PC-3 (cell line): ENCODE results near the gene SCIMP. TPM values are rescaled to one million over a fixed set of nuclear protein-coding genes. Genes with fewer than 3 reads are reported as not detected.

Experiments used
- ATAC-seq: fragments of 200-7000 bp; cut with Tn5 transposase; 2 replicates; pipeline ENCODE4 v1.9.1; 2020; ENCODE audit warnings: mild to moderate bottlenecking, moderate library complexity
- BruUV-seq: library from RNA; stranded (reverse); fragments of 400-500 nt; replicated peaks from 2 replicates; lab custom pipeline; 2021; lab: Mats Ljungman, UMichigan
- CTCF ChIA-PET: fragments of 300-600 bp; sonication (Branson Sonifier 250); formaldehyde crosslinking; loops from one replicate; lab custom pipeline; 2022; ENCODE audit warnings: antibody characterized with exemption; lab: Charles Lee
- POLR2A ChIA-PET: fragments of 300-600 bp; sonication (Branson Sonifier 250); formaldehyde crosslinking; loops from one replicate; lab custom pipeline; 2022; ENCODE audit warnings: antibody characterized with exemption; ENCODE audit not compliant: unreplicated experiment; lab: Charles Lee
- DNase-seq: peaks from one replicate; pipeline ENCODE4 v3.0.0-alpha.2; 2015
- H2AFZ ChIP-seq: fragments of 300-600 bp; sonication (generic); 2 replicates; pipeline ENCODE4 v1.6.0; 2016; ENCODE audit warnings: antibody characterized with exemption, low read length
- H3F3A ChIP-seq: fragments of 300-600 bp; sonication (generic); one replicate; pipeline ENCODE4 v1.6.0; 2017; ENCODE audit warnings: antibody characterized with exemption, low read length, control low read depth, mild to moderate bottlenecking; ENCODE audit not compliant: unreplicated experiment
- H3K27ac ChIP-seq: fragments of 300-600 bp; sonication (generic); 2 replicates; pipeline ENCODE4 v1.5.1; 2016; ENCODE audit warnings: mild to moderate bottlenecking, low read length
- H3K27me3 ChIP-seq: fragments of 300-600 bp; sonication (generic); 2 replicates; pipeline ENCODE4 v1.6.1; 2016; ENCODE audit warnings: low read length, mixed read lengths
- H3K36me3 ChIP-seq: fragments of 300-600 bp; sonication (generic); 2 replicates; pipeline ENCODE4 v1.6.1; 2016; ENCODE audit warnings: low read depth, mixed run types, low read length, mixed read lengths
- H3K4me1 ChIP-seq: fragments of 300-600 bp; sonication (generic); 2 replicates; pipeline ENCODE4 v1.5.1; 2016; ENCODE audit warnings: low read length; ENCODE audit not compliant: insufficient read depth
- H3K4me2 ChIP-seq: fragments of 300-600 bp; sonication (generic); 2 replicates; pipeline ENCODE4 v1.6.0; 2016; ENCODE audit warnings: low read length
- H3K4me3 ChIP-seq: fragments of 300-600 bp; sonication (generic); 2 replicates; pipeline ENCODE4 v1.5.1; 2016; ENCODE audit warnings: mild to moderate bottlenecking, low read length, mixed read lengths
- H3K79me2 ChIP-seq: fragments of 300-600 bp; sonication (generic); 2 replicates; pipeline ENCODE4 v1.6.1; 2017; ENCODE audit warnings: low read length, mixed read lengths
- H3K9ac ChIP-seq: fragments of 300-600 bp; sonication (generic); 2 replicates; pipeline ENCODE4 v1.6.0; 2016; ENCODE audit warnings: mild to moderate bottlenecking, low read length
- H3K9me2 ChIP-seq: fragments of 300-600 bp; sonication (generic); replicated peaks from 2 replicates; pipeline ENCODE4 v1.6.1; 2016; ENCODE audit warnings: mixed run types, low read length, mixed read lengths
- H3K9me3 ChIP-seq: fragments of 300-600 bp; sonication (generic); 2 replicates; pipeline ENCODE4 v1.6.1; 2016; ENCODE audit warnings: low read length, mixed read lengths
- H4K20me1 ChIP-seq: fragments of 300-600 bp; sonication (generic); 2 replicates; pipeline ENCODE4 v1.6.1; 2016; ENCODE audit warnings: low read length, mixed read lengths
- CTCF ChIP-seq: fragments of 300-600 bp; sonication (generic); conservative IDR thresholded peaks from 2 replicates; pipeline ENCODE4 v1.5.1; 2017; ENCODE audit warnings: antibody characterized with exemption, low read depth, mild to moderate bottlenecking, low read length
- EZH2 ChIP-seq: fragments of 300-600 bp; sonication (generic); IDR thresholded peaks from one replicate; pipeline ENCODE4 v1.6.1; 2017; ENCODE audit warnings: antibody characterized with exemption, mild to moderate bottlenecking, low read length; ENCODE audit not compliant: unreplicated experiment
- EZH2phosphoT487 ChIP-seq: fragments of 300-600 bp; sonication (generic); IDR thresholded peaks from 2 replicates; pipeline ENCODE4 v1.6.1; 2018; ENCODE audit warnings: mild to moderate bottlenecking, antibody characterized with exemption, low read length, borderline replicate concordance
- intact Hi-C: fragments of 100-400 bp; cut with micrococcal nuclease; formaldehyde crosslinking; loops from 2 replicates; pipeline ENCODE4 v1.9.0; 2023
- total RNA-seq: library from RNA; depleted of rRNA; stranded (reverse); fragments of >200 nt; gene quantifications from 2 replicates; pipeline ENCODE4 v1.2.3, GENCODE V29; 2014

Gene SCIMP
- total RNA-seq, 1 experiment from 2014 or later = not detected

DNA sequence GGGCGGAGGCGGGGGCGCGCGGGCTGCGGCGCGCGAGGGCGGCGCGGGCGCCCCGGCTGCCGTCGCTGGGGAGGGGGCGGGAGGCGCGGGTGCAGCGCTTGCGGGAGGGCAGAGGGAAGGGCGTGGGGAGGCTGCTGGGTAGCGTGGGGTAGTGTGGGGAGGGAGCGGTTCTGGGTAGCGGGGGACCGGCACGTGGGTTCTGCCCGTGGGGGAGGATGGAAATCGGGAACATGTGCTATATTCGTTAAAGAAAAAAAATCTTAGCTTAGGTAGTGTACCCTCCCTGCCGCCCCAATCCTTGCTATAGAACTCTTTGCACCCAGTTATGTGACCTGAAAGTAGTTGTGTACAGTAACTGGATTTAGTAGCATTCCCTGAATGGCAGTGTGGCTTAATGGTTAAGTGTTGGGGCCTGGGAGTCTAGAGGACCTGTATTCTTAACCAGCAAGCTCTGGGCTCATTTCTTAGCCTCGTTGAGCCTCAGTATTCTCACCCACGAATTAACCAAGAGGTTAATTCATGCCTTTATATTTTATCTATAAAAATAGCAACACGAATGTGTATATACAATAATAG, 48.1 kb upstream of the SCIMP start:
- H3K9ac ChIP-seq = peak overlapping the region; percentile 58
- H3K4me3 ChIP-seq = peak overlapping the region; percentile 70
- H3K4me2 ChIP-seq = peak overlapping the region; percentile 92
- ChIA-PET CTCF (no interaction called here), POLR2A (no interaction called here)
- H3K79me2 ChIP-seq = peaks cover 52% of the 10 kb centered on the region
- DNase-seq = no peak
- H3F3A ChIP-seq = no peaks in the 10 kb centered on the region
- H4K20me1 ChIP-seq = 0 out of 2 replicates have a peak, but pooled peaks cover 6% of the 10 kb centered on the region
- no peaks in the 10 kb centered on the region for H3K9me2 ChIP-seq
- no peaks in the 10 kb centered on the region for H3K27me3 ChIP-seq
- BruUV-seq = TSS peak; percentile 57
- no peaks in the 10 kb centered on the region for H3K9me3 ChIP-seq
- ATAC-seq = peak; percentile 30
- peaks cover 15% of the 10 kb centered on the region for H3K4me1 ChIP-seq
- no peaks in the 10 kb centered on the region for H3K36me3 ChIP-seq
- TF ChIP-seq CTCF = no peak
- TF ChIP-seq EZH2 = no peak
- no peak for TF ChIP-seq EZH2phosphoT487
- H3K27ac ChIP-seq = no peak overlapping the region
- intact Hi-C loops = no loop called here
- H2AFZ ChIP-seq = peak overlapping the region; percentile 46; the same call in 1 of the 2 replicates

GRCh38 chr17:5281814-5282641, 47.4 kb upstream of the SCIMP start, which contains the start of gene RABEP1:
Gene RABEP1, plus strand, starts transcription at chr17:5282284. Its CDS starts 203 bp downstream, at chr17:5282487.
- BruUV-seq = no TSS peak
- Histone ChIP-seq H3K9ac (peak within 1 kb of the TSS; percentile 58), H3K36me3 (no peaks in the 10 kb centered on the region), H3K9me2 (no peaks in the 10 kb centered on the region), H3K4me3 (peak within 1 kb of the TSS; percentile 76), H3K4me1 (peaks cover 15% of the 10 kb centered on the region), H3K27ac (no peak within 1 kb of the TSS), H2AFZ (peak within 1 kb of the TSS; percentile 77; the same call in 1 of the 2 replicates), H3K4me2 (peak within 1 kb of the TSS; percentile 92), H4K20me1 (0 out of 2 replicates have a peak, but pooled peaks cover 6% of the 10 kb centered on the region), H3F3A (no peaks in the 10 kb centered on the region), H3K9me3 (no peaks in the 10 kb centered on the region), H3K79me2 (peaks cover 45% of the 10 kb centered on the region), H3K27me3 (no peaks in the 10 kb centered on the region)
- DNase-seq = peak; percentile 69
- peak; percentile 72 for ATAC-seq
- ChIA-PET CTCF (interaction anchor here (0.7 to 0.8 kb wide), 2 partner anchors 21 to 26 kb away, joined by 3 to 4 read pairs; no protein-coding TSS in a partner anchor), POLR2A (interaction anchor here (0.6 kb wide), 2 partner anchors 22 to 53 kb away, joined by 3 to 5 read pairs; no protein-coding TSS in a partner anchor)
- intact Hi-C loops = no loop called here
- TF ChIP-seq CTCF (no peak), EZH2phosphoT487 (no peak), EZH2 (no peak)
